ENCODE data around the gene U2AF1L4.

DNA sequence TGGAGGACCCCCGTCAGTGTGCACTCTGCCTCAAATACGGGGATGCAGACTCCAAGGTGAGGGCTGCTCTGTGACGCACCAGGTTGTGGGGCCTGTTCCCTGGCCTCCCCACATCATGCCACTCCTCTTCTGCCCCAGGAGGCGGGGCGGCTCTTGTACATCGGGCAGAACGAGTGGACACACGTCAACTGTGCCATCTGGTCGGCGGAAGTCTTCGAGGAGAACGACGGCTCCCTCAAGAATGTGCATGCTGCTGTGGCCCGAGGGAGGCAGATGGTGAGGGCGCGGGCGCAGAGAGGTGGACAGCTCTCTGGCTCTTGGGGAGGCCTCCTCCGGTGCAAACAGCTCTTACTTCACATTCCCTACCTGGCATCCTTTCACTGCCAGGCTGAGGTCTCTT, 16.2 kb downstream of the U2AF1L4 start:
- TF ChIP-seq, protein P1, sequence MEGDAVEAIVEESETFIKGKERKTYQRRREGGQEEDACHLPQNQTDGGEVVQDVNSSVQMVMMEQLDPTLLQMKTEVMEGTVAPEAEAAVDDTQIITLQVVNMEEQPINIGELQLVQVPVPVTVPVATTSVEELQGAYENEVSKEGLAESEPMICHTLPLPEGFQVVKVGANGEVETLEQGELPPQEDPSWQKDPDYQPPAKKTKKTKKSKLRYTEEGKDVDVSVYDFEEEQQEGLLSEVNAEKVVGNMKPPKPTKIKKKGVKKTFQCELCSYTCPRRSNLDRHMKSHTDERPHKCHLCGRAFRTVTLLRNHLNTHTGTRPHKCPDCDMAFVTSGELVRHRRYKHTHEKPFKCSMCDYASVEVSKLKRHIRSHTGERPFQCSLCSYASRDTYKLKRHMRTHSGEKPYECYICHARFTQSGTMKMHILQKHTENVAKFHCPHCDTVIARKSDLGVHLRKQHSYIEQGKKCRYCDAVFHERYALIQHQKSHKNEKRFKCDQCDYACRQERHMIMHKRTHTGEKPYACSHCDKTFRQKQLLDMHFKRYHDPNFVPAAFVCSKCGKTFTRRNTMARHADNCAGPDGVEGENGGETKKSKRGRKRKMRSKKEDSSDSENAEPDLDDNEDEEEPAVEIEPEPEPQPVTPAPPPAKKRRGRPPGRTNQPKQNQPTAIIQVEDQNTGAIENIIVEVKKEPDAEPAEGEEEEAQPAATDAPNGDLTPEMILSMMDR (conservative IDR thresholded peaks at IDR 0.05): no peak
- no peak for TF ChIP-seq ZFX (IDR thresholded peaks at IDR 0.05)

All from C4-2B (cell line).